ENCODE results near the gene CAP1. TPM values are rescaled to one million over a fixed set of nuclear protein-coding genes. Genes with fewer than 3 reads are reported as not detected.

CAP1 gene
- total RNA-seq, 1 donor from 2014 or later, result 441 TPM

- no peak for DNase-seq (ENCODE audit: low read depth)
- TF ChIP-seq CTCF (IDR thresholded peaks at IDR 0.05; ENCODE audit: insufficient read depth, low read length, poor library complexity, severe bottlenecking), result no peak
- no peaks in the 10 kb centered on the region for H3K27me3 ChIP-seq (ENCODE audit: control insufficient read depth, insufficient read depth, low read length)
- no peak overlapping the region for H3K4me3 ChIP-seq (ENCODE audit: low read depth, low read length)
- H3K36me3 ChIP-seq (ENCODE audit: control insufficient read depth, insufficient read depth, low read length), result peaks cover 2% of the 10 kb centered on the region
These were observed 4.7 kb downstream of the CAP1 start for GRCh38 chr1:40045182-40045581.

- no peaks in the 10 kb centered on the region for H3K27me3 ChIP-seq (ENCODE audit: control insufficient read depth, insufficient read depth, low read length)
- no peak overlapping the region for H3K4me3 ChIP-seq (ENCODE audit: low read depth, low read length)
- peaks cover 2% of the 10 kb centered on the region for H3K36me3 ChIP-seq (ENCODE audit: control insufficient read depth, insufficient read depth, low read length)
- TF ChIP-seq CTCF (IDR thresholded peaks at IDR 0.05; ENCODE audit: insufficient read depth, low read length, poor library complexity, severe bottlenecking), result no peak
- no peak for DNase-seq (ENCODE audit: low read depth)
These were observed 5.2 kb downstream of the CAP1 start for GRCh38 chr1:40045766-40046165.

GRCh38 chr1:40047276-40047675, 6.7 kb downstream of the CAP1 start:
- H3K36me3 ChIP-seq (ENCODE audit: control insufficient read depth, insufficient read depth, low read length), result peaks cover 2% of the 10 kb centered on the region
- no peaks in the 10 kb centered on the region for H3K27me3 ChIP-seq (ENCODE audit: control insufficient read depth, insufficient read depth, low read length)
- DNase-seq (ENCODE audit: low read depth), result no peak
- H3K4me3 ChIP-seq (ENCODE audit: low read depth, low read length), result no peak overlapping the region
- TF ChIP-seq CTCF (IDR thresholded peaks at IDR 0.05; ENCODE audit: insufficient read depth, low read length, poor library complexity, severe bottlenecking), result no peak

- DNase-seq (ENCODE audit: low read depth), result no peak
- no peaks in the 10 kb centered on the region for H3K36me3 ChIP-seq (ENCODE audit: control insufficient read depth, insufficient read depth, low read length)
- H3K27me3 ChIP-seq (ENCODE audit: control insufficient read depth, insufficient read depth, low read length), result no peaks in the 10 kb centered on the region
- no peak overlapping the region for H3K4me3 ChIP-seq (ENCODE audit: low read depth, low read length)
- no peak for TF ChIP-seq CTCF (IDR thresholded peaks at IDR 0.05; ENCODE audit: insufficient read depth, low read length, poor library complexity, severe bottlenecking)
These were observed 7.2 kb downstream of the CAP1 start for GRCh38 chr1:40047769-40048168.

GRCh38 chr1:40049725-40050124, 9.2 kb downstream of the CAP1 start:
- Histone ChIP-seq H3K36me3 (ENCODE audit: control insufficient read depth, insufficient read depth, low read length) (no peaks in the 10 kb centered on the region), H3K4me3 (ENCODE audit: low read depth, low read length) (no peak overlapping the region), H3K27me3 (ENCODE audit: control insufficient read depth, insufficient read depth, low read length) (no peaks in the 10 kb centered on the region)
- DNase-seq (ENCODE audit: low read depth), result no peak
- no peak for TF ChIP-seq CTCF (IDR thresholded peaks at IDR 0.05; ENCODE audit: insufficient read depth, low read length, poor library complexity, severe bottlenecking)

GRCh38 chr1:40050863-40051262, 10.3 kb downstream of the CAP1 start:
- Histone ChIP-seq H3K36me3 (ENCODE audit: control insufficient read depth, insufficient read depth, low read length) (no peaks in the 10 kb centered on the region), H3K4me3 (ENCODE audit: low read depth, low read length) (no peak overlapping the region), H3K27me3 (ENCODE audit: control insufficient read depth, insufficient read depth, low read length) (no peaks in the 10 kb centered on the region)
- no peak for TF ChIP-seq CTCF (IDR thresholded peaks at IDR 0.05; ENCODE audit: insufficient read depth, low read length, poor library complexity, severe bottlenecking)
- DNase-seq (ENCODE audit: low read depth), result no peak
